ENCODE data around the gene ANTKMT. TPM values are rescaled to one million over a fixed set of nuclear protein-coding genes. Genes with fewer than 3 reads are reported as not detected.

Gene ANTKMT
- total RNA-seq, 1 donor from 2014 or later: 7.5 TPM

DNA sequence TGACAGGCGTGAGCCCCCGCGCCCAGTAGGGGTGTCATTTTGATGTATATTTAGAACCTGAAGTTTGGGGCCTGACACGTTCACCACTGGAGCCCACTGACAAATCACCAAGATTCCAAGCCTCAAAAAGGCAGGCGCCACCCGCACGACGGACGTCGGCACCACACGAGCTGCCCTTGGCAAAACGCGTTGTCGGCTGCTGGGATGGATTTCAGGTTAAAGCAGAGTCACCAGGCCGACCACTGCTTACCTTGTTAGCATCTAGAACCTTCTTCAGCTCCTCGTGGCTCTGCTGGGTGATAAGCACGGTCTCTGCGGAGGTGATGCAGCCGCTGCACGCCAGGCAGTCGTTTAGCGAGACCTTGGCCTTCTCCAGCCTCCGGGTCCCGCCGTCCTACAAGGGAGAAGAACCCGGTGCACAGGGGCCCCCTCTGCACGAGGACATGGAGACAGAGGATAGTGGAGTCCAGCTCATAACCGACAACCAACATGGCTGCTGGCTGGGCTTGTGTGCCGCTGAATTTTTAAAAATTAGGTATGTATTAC lies 16.1 kb downstream of the ANTKMT start:
- no peak overlapping the region for H3K4me3 ChIP-seq
- DNase-seq (ENCODE audit: low spot score): no peak
- Mint-ChIP-seq H3K4me3 (no peak overlapping the region), H3K27me3 (ENCODE audit: insufficient read depth, low read depth) (peaks cover 2% of the 10 kb centered on the region), H3K9me3 (no peaks in the 10 kb centered on the region), H3K27ac (no peak overlapping the region), H3K4me1 (peaks cover 8% of the 10 kb centered on the region), H3K36me3 (peaks cover 5% of the 10 kb centered on the region)
- no peaks in the 10 kb centered on the region for H3K36me3 ChIP-seq
- H3K4me2 ChIP-seq: no peak overlapping the region
- H3K79me2 ChIP-seq (ENCODE audit: low read depth): peaks cover 8% of the 10 kb centered on the region
- no peaks in the 10 kb centered on the region for H3K27me3 ChIP-seq
- H3K9me3 ChIP-seq (ENCODE audit: low read depth): no peaks in the 10 kb centered on the region
- H3K4me1 ChIP-seq: peaks cover 5% of the 10 kb centered on the region
- TF ChIP-seq EZH2 (IDR thresholded peaks at IDR 0.05) (no peak), EZH2phosphoT487 (IDR thresholded peaks at IDR 0.05) (no peak)
- TF ChIP-seq, protein P1, sequence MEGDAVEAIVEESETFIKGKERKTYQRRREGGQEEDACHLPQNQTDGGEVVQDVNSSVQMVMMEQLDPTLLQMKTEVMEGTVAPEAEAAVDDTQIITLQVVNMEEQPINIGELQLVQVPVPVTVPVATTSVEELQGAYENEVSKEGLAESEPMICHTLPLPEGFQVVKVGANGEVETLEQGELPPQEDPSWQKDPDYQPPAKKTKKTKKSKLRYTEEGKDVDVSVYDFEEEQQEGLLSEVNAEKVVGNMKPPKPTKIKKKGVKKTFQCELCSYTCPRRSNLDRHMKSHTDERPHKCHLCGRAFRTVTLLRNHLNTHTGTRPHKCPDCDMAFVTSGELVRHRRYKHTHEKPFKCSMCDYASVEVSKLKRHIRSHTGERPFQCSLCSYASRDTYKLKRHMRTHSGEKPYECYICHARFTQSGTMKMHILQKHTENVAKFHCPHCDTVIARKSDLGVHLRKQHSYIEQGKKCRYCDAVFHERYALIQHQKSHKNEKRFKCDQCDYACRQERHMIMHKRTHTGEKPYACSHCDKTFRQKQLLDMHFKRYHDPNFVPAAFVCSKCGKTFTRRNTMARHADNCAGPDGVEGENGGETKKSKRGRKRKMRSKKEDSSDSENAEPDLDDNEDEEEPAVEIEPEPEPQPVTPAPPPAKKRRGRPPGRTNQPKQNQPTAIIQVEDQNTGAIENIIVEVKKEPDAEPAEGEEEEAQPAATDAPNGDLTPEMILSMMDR (IDR thresholded peaks at IDR 0.05): no peak
- H3F3A ChIP-seq (ENCODE audit: low read depth): peaks cover 4% of the 10 kb centered on the region
- H4K20me1 ChIP-seq (ENCODE audit: low read depth): no peaks in the 10 kb centered on the region
- no peak overlapping the region for H3K9ac ChIP-seq
- no peak overlapping the region for H3K27ac ChIP-seq
- H2AFZ ChIP-seq (replicated peaks): no peak overlapping the region

DNA sequence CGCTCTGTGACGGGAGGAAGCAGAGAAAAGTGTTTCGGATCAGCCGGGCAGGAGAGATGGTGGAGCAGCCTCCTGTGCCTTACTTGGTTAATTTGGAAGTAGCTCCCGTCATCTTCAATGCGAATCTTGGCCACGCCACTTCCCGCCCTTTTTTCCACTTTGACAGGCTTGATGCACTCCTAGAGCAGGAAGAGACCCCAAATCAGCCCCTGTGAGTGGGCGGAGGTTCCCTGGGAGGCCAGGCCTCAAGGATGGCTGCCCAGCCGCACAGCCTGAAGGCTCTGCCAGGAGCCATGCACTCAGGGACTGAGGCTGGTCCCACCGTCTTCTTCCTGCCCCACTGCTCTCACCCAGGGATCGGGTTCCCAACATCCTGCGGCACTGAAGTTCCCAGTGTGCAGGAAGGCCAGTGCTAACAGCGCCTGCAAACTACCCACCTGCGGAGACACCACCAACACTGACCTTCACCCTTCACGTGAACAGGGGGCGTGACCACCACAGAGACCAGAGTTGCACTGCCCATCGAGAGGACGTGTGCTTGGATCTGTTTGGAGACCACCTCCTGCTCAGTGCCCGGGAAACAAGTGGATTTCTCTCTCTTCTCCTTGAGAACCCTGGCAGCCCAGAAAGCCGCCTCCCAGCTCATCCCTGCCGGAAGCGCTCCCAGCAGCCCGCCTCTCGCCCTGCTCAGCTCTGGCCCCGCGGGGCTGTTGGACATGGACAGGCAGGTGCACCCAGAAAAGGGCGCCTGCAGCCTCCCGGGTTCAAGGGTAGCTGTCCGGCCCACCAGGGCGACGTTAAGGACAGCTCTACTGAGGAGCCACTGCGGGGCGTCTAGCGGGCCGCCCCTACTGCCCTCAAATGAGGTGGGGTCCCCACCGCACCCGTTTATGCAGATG lies 18.9 kb downstream of the ANTKMT start:
- no peaks in the 10 kb centered on the region for H3K9me3 ChIP-seq (ENCODE audit: low read depth)
- peak overlapping the region; percentile 36 for H2AFZ ChIP-seq (replicated peaks)
- H3F3A ChIP-seq (ENCODE audit: low read depth): peaks cover 4% of the 10 kb centered on the region
- H3K4me3 Mint-ChIP-seq: peak overlapping the region; percentile 85
- peaks cover 3% of the 10 kb centered on the region for H3K27me3 Mint-ChIP-seq (ENCODE audit: insufficient read depth, low read depth)
- H3K79me2 ChIP-seq (ENCODE audit: low read depth): peaks cover 8% of the 10 kb centered on the region
- no peak overlapping the region for H3K27ac ChIP-seq
- peak overlapping the region; percentile 98 for H3K4me2 ChIP-seq
- H3K9ac ChIP-seq: peak overlapping the region; percentile 71
- H3K4me1 ChIP-seq: peaks cover 5% of the 10 kb centered on the region
- H3K36me3 Mint-ChIP-seq: peaks cover 5% of the 10 kb centered on the region
- H4K20me1 ChIP-seq (ENCODE audit: low read depth): no peaks in the 10 kb centered on the region
- H3K4me3 ChIP-seq: peak overlapping the region; percentile 95
- H3K36me3 ChIP-seq: no peaks in the 10 kb centered on the region
- no peak overlapping the region for H3K27ac Mint-ChIP-seq
- no peak for DNase-seq (ENCODE audit: low spot score)
- peaks cover 8% of the 10 kb centered on the region for H3K4me1 Mint-ChIP-seq
- no peaks in the 10 kb centered on the region for H3K9me3 Mint-ChIP-seq
- TF ChIP-seq EZH2phosphoT487 (IDR thresholded peaks at IDR 0.05) (no peak), EZH2 (IDR thresholded peaks at IDR 0.05) (no peak)
- TF ChIP-seq, protein P1 (IDR thresholded peaks at IDR 0.05): no peak
- no peaks in the 10 kb centered on the region for H3K27me3 ChIP-seq

DNA sequence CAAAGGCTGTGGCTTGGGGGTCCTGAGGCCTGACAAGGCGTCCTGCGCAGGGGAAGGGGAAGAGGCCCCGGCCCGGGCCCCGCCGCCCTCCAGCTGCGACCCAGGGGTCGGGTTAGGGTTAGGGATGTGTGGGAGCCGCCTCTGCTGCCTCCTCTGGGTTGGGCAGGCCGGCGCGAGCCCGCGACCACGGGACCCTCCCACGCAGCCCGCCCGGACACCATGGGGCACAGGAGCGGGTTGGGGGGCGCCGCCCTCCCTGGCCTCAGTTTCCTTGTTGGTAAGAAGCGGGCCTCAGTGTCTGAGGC lies 19.5 kb downstream of the ANTKMT start:
- peak overlapping the region; percentile 95 for H3K4me3 ChIP-seq
- H3K27ac ChIP-seq: no peak overlapping the region
- no peaks in the 10 kb centered on the region for H3K9me3 Mint-ChIP-seq
- no peak for TF ChIP-seq EZH2phosphoT487 (IDR thresholded peaks at IDR 0.05)
- TF ChIP-seq EZH2 (IDR thresholded peaks at IDR 0.05): no peak
- TF ChIP-seq, protein P1 (IDR thresholded peaks at IDR 0.05): no peak
- H3K36me3 ChIP-seq: no peaks in the 10 kb centered on the region
- H3K4me3 Mint-ChIP-seq: peak overlapping the region; percentile 85
- H4K20me1 ChIP-seq (ENCODE audit: low read depth): no peaks in the 10 kb centered on the region
- H3K27ac Mint-ChIP-seq: no peak overlapping the region
- H3K27me3 Mint-ChIP-seq (ENCODE audit: insufficient read depth, low read depth): peaks cover 3% of the 10 kb centered on the region
- H3K4me1 Mint-ChIP-seq: peaks cover 8% of the 10 kb centered on the region
- H3K4me1 ChIP-seq: peaks cover 5% of the 10 kb centered on the region
- no peaks in the 10 kb centered on the region for H3K9me3 ChIP-seq (ENCODE audit: low read depth)
- peak overlapping the region; percentile 36 for H2AFZ ChIP-seq (replicated peaks)
- H3K27me3 ChIP-seq: no peaks in the 10 kb centered on the region
- H3K79me2 ChIP-seq (ENCODE audit: low read depth): peaks cover 8% of the 10 kb centered on the region
- peak; percentile 35 for DNase-seq (ENCODE audit: low spot score)
- H3K9ac ChIP-seq: peak overlapping the region; percentile 71
- H3F3A ChIP-seq (ENCODE audit: low read depth): peaks cover 4% of the 10 kb centered on the region
- peak overlapping the region; percentile 98 for H3K4me2 ChIP-seq
- H3K36me3 Mint-ChIP-seq: peaks cover 2% of the 10 kb centered on the region
